ENCODE data around the gene LRCH1. TPM values are rescaled to one million over a fixed set of nuclear protein-coding genes. Genes with fewer than 3 reads are reported as not detected.

LRCH1 gene
- total and polyA plus RNA-seq, 4 experiments from 2014 or later: 1.2 to 19.1 (median 12.1) TPM

DNA sequence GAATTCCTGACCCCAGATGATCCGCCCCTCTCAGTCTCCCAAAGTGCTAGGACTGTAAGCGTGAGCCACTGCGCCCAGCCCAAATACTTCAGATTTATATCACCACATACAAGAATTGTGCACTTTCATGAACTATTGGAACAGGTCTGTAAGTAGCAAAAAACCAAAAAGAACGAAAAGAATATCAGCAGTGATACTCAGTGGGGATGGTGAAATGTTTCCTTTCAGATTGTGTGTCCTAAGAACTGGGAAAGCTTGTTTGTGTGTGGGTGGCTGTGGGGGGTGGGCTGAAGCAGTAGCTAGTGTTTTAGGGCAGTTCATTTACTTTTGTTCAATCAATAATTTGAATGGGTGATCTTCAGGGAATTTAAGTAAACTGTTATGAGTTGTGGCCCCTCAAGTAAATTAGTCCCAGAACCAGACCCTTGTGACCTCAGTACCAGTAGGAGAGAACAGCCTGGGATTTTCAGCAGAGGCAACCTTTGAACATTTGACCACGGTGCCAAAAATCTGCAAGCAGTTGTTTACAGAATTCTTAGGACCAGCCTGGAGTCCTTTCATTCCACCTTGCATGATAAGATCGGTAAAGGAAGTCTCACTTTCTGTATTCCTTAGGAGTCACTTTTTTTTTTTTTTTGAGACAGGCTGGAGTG, 106.6 kb downstream of the LRCH1 start:
- H3K9me3 ChIP-seq (ENCODE audit: control insufficient read depth in 1 of 2, low read length in 2 of 2): no peaks in the 10 kb centered on the region
- POLR2A ChIA-PET (ENCODE audit: partially characterized antibody): no interaction called here
- peaks cover 23% of the 10 kb centered on the region for H3K4me1 ChIP-seq (ENCODE audit: insufficient read depth, low read length)
- no peaks in the 10 kb centered on the region for H3K9me3 Mint-ChIP-seq
- H3K4me3 Mint-ChIP-seq: no peak overlapping the region
- peaks cover 21 to 35% (median 28%) of the 10 kb centered on the region in 4 donors for H3K4me1 Mint-ChIP-seq
- H3K27me3 ChIP-seq (ENCODE audit: insufficient read depth, low read length): no peaks in the 10 kb centered on the region
- H3K36me3 Mint-ChIP-seq: peaks cover 5 to 13% of the 10 kb centered on the region in 2 donors
- no peaks in the 10 kb centered on the region for H3K36me3 ChIP-seq (ENCODE audit: insufficient read depth, low read length)
- H3K27ac ChIP-seq (ENCODE audit: low read depth, low read length): no peak overlapping the region
- no peak for DNase-seq
- intact Hi-C loops (cut with micrococcal nuclease): no loop called here
- no peak overlapping the region for H3K27ac Mint-ChIP-seq
- no peak overlapping the region for H3K4me3 ChIP-seq (ENCODE audit: low read length in 2 of 2)
- CTCF ChIA-PET (ENCODE audit: partially characterized antibody): interaction anchor here (3.1 kb wide), 1 partner anchor 108 kb away, joined by 11 read pairs; no protein-coding TSS in a partner anchor
- H3K27me3 Mint-ChIP-seq: no peaks in the 10 kb centered on the region

DNA sequence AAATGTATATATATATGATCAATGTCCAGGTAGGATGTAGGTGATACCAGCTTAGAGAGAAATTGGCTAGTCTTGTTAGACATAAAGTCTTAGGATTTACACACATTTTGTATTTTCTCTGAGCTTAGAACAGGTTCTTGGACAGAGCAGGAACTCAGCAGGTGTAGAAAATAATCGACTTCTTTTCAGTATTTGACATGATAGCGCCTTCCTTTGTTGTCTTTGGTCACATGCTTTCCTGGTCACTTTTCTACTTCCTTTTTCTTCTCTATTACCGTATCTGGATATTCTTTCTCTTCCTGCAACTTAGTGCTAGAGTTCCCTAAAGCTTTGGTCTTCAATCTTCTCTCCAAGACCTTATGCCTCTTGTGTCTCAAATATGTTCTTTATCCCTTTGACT, 107.4 kb downstream of the LRCH1 start:
- H3K36me3 ChIP-seq (ENCODE audit: insufficient read depth, low read length): no peaks in the 10 kb centered on the region
- intact Hi-C loops (cut with micrococcal nuclease): no loop called here
- H3K27ac Mint-ChIP-seq: no peak overlapping the region
- H3K36me3 Mint-ChIP-seq: peaks cover 4 to 13% of the 10 kb centered on the region in 2 donors
- no peak overlapping the region for H3K27ac ChIP-seq (ENCODE audit: low read depth, low read length)
- no peak for DNase-seq
- no peak overlapping the region for H3K4me3 ChIP-seq (ENCODE audit: low read length in 2 of 2)
- POLR2A ChIA-PET (ENCODE audit: partially characterized antibody): no interaction called here
- H3K27me3 Mint-ChIP-seq: no peaks in the 10 kb centered on the region
- H3K4me1 Mint-ChIP-seq: peaks cover 21 to 39% (median 32%) of the 10 kb centered on the region in 4 donors
- H3K27me3 ChIP-seq (ENCODE audit: insufficient read depth, low read length): no peaks in the 10 kb centered on the region
- peaks cover 28% of the 10 kb centered on the region for H3K4me1 ChIP-seq (ENCODE audit: insufficient read depth, low read length)
- no peak overlapping the region for H3K4me3 Mint-ChIP-seq
- CTCF ChIA-PET (ENCODE audit: partially characterized antibody): interaction anchor here (3.1 kb wide), 1 partner anchor 109 kb away, joined by 11 read pairs; no protein-coding TSS in a partner anchor
- H3K9me3 ChIP-seq (ENCODE audit: control insufficient read depth in 1 of 2, low read length in 2 of 2): no peaks in the 10 kb centered on the region
- H3K9me3 Mint-ChIP-seq: no peaks in the 10 kb centered on the region

DNA sequence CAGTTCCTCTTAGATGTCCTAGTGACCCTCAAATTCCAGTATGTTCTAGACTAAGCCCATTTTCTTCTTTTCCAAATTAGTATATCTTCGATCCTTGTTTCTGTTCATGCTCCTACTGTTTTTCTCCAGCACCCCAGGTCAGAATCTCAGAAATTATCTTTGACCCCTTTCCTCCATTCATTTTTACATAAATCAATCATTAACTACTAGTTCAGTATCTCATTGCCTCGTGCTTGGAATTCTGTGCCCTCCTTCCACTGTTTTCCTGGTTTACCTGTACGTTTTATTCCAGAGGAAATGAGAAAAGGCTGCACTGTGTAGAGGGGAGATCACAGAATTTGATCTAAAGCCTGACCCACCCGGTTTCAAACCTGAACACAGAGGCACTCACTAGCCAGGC, 107.9 kb downstream of the LRCH1 start:
- POLR2A ChIA-PET (ENCODE audit: partially characterized antibody): no interaction called here
- H3K27me3 ChIP-seq (ENCODE audit: insufficient read depth, low read length): no peaks in the 10 kb centered on the region
- peaks cover 4 to 13% of the 10 kb centered on the region in 2 donors for H3K36me3 Mint-ChIP-seq
- H3K9me3 ChIP-seq (ENCODE audit: control insufficient read depth in 1 of 2, low read length in 2 of 2): no peaks in the 10 kb centered on the region
- H3K4me3 ChIP-seq (ENCODE audit: low read length in 2 of 2): no peak overlapping the region
- H3K27me3 Mint-ChIP-seq: no peaks in the 10 kb centered on the region
- intact Hi-C loops (cut with micrococcal nuclease): no loop called here
- no peak overlapping the region for H3K4me3 Mint-ChIP-seq
- H3K27ac ChIP-seq (ENCODE audit: low read depth, low read length): no peak overlapping the region
- DNase-seq: no peak
- no peaks in the 10 kb centered on the region for H3K9me3 Mint-ChIP-seq
- peaks cover 24 to 40% (median 34%) of the 10 kb centered on the region in 4 donors for H3K4me1 Mint-ChIP-seq
- no peaks in the 10 kb centered on the region for H3K36me3 ChIP-seq (ENCODE audit: insufficient read depth, low read length)
- no peak overlapping the region for H3K27ac Mint-ChIP-seq
- CTCF ChIA-PET (ENCODE audit: partially characterized antibody): interaction anchor here (3.1 kb wide), 1 partner anchor 109 kb away, joined by 11 read pairs; no protein-coding TSS in a partner anchor
- H3K4me1 ChIP-seq (ENCODE audit: insufficient read depth, low read length): peaks cover 28% of the 10 kb centered on the region

DNA sequence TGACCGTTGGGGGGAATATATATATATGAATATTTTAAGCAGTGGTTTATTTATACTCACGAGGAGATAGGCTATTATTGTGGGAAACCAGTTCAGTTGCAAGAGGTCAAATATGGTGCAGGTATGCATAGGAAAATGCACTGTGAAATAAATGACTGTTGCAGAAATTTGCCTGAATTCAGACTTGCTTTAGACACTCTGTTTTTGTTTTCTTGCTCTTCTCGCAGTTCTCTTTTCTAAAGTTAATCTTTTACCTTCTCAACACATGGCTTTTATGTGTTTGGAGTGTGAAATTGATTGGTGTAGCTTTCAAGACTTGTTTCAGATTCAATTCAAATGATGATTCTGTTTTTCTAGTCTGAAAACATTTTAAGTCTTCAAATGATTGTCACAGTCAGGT, 109.7 kb downstream of the LRCH1 start:
- H3K27ac ChIP-seq (ENCODE audit: low read depth, low read length): no peak overlapping the region
- H3K9me3 ChIP-seq (ENCODE audit: control insufficient read depth in 1 of 2, low read length in 2 of 2): no peaks in the 10 kb centered on the region
- Mint-ChIP-seq H3K9me3 (no peaks in the 10 kb centered on the region), H3K4me1 (peaks cover 29 to 57% (median 38%) of the 10 kb centered on the region in 4 donors), H3K36me3 (peaks cover 0 to 13% of the 10 kb centered on the region in 2 donors), H3K27me3 (no peaks in the 10 kb centered on the region), H3K4me3 (no peak overlapping the region), H3K27ac (peak overlapping the region in 2 of 7 donors; percentile 36 to 53)
- H3K27me3 ChIP-seq (ENCODE audit: insufficient read depth, low read length): no peaks in the 10 kb centered on the region
- ChIA-PET CTCF (ENCODE audit: partially characterized antibody) (interaction anchor here (3.1 kb wide), 1 partner anchor 111 kb away, joined by 11 read pairs; no protein-coding TSS in a partner anchor), POLR2A (ENCODE audit: partially characterized antibody) (no interaction called here)
- intact Hi-C loops (cut with micrococcal nuclease): no loop called here
- H3K4me3 ChIP-seq (ENCODE audit: low read length in 2 of 2): no peak overlapping the region
- no peak for DNase-seq
- H3K36me3 ChIP-seq (ENCODE audit: insufficient read depth, low read length): no peaks in the 10 kb centered on the region
- H3K4me1 ChIP-seq (ENCODE audit: insufficient read depth, low read length): peaks cover 38% of the 10 kb centered on the region

DNA sequence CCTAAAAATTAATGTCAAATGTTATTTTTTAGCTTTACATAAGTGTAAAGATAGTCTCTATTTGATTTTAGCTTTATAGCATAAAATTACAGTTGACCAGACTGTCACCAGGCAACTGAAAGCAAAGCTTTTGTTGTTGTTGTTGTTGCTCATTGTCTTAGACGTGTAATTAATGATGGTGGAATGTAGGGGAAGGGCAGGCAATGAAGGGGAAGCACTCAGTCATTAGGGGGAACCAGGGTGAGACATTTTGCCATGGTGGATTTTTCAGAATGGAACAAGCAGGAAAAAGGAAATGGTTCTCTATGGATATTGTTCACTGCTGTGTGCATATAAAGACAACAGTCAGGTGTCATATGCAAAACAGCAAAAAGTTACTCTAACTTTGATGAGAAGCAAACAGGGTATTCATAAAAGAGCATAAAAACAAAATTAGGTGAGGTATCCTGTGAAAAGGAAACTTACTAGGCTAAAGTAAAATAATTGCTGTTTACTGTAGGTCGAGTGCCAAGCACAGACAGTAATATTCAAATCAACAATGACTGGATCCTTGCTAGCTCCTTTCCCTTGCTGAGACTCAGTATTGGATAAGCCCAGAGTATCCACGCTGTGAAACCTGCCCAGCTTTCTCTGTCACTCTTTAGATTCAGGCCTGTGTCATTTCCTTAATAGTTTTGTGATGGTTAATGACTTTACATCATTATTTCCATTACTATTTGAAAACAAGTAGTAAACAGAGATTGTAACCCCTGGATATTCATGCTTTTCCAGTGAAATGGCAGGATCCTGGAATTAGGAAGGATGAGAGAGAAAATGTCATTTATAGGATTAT, 110.5 kb downstream of the LRCH1 start:
- POLR2A ChIA-PET (ENCODE audit: partially characterized antibody): no interaction called here
- Histone ChIP-seq H3K27me3 (ENCODE audit: insufficient read depth, low read length) (no peaks in the 10 kb centered on the region), H3K36me3 (ENCODE audit: insufficient read depth, low read length) (no peaks in the 10 kb centered on the region), H3K27ac (ENCODE audit: low read depth, low read length) (no peak overlapping the region), H3K4me3 (ENCODE audit: low read length in 2 of 2) (no peak overlapping the region), H3K4me1 (ENCODE audit: insufficient read depth, low read length) (peaks cover 43% of the 10 kb centered on the region), H3K9me3 (ENCODE audit: control insufficient read depth in 1 of 2, low read length in 2 of 2) (no peaks in the 10 kb centered on the region)
- Mint-ChIP-seq H3K36me3 (peaks cover 2 to 13% of the 10 kb centered on the region in 2 donors), H3K27ac (peak overlapping the region in 4 of 7 donors; percentile 3 to 50 (median 30)), H3K4me1 (peaks cover 36 to 64% (median 46%) of the 10 kb centered on the region in 4 donors), H3K9me3 (no peaks in the 10 kb centered on the region), H3K4me3 (no peak overlapping the region), H3K27me3 (no peaks in the 10 kb centered on the region)
- intact Hi-C loops (cut with micrococcal nuclease): no loop called here
- no peak for DNase-seq
- CTCF ChIA-PET (ENCODE audit: partially characterized antibody): no interaction called here

DNA sequence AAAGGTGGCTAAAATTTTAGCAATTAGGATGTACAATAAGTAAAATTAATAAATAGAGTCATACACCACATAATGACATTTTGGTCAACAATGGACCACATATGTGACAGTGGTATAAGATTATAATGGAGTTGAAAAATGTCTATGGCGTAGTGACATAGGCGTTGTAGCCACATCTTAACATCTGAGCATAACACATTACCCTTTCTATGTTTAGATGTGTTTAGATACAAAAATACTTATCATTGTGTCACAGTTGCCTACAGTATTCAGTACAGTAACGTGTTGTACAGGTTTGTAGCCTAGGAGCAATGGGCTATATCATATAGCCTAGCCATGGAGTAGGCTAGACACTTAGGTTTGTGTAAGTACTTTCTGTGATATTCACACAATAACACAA, 111.2 kb downstream of the LRCH1 start:
- ChIA-PET POLR2A (ENCODE audit: partially characterized antibody) (no interaction called here), CTCF (ENCODE audit: partially characterized antibody) (no interaction called here)
- no peaks in the 10 kb centered on the region for H3K9me3 Mint-ChIP-seq
- peaks cover 41 to 71% (median 52%) of the 10 kb centered on the region in 4 donors for H3K4me1 Mint-ChIP-seq
- H3K27ac Mint-ChIP-seq: peak overlapping the region in 2 of 7 donors; percentile 31 to 50
- Histone ChIP-seq H3K4me1 (ENCODE audit: insufficient read depth, low read length) (peaks cover 47% of the 10 kb centered on the region), H3K4me3 (ENCODE audit: low read length in 2 of 2) (no peak overlapping the region), H3K9me3 (ENCODE audit: control insufficient read depth in 1 of 2, low read length in 2 of 2) (no peaks in the 10 kb centered on the region), H3K27me3 (ENCODE audit: insufficient read depth, low read length) (no peaks in the 10 kb centered on the region), H3K36me3 (ENCODE audit: insufficient read depth, low read length) (no peaks in the 10 kb centered on the region), H3K27ac (ENCODE audit: low read depth, low read length) (no peak overlapping the region)
- H3K36me3 Mint-ChIP-seq: peaks cover 2 to 13% of the 10 kb centered on the region in 2 donors
- no peak for DNase-seq
- no peaks in the 10 kb centered on the region for H3K27me3 Mint-ChIP-seq
- intact Hi-C loops (cut with micrococcal nuclease): no loop called here
- H3K4me3 Mint-ChIP-seq: no peak overlapping the region

DNA sequence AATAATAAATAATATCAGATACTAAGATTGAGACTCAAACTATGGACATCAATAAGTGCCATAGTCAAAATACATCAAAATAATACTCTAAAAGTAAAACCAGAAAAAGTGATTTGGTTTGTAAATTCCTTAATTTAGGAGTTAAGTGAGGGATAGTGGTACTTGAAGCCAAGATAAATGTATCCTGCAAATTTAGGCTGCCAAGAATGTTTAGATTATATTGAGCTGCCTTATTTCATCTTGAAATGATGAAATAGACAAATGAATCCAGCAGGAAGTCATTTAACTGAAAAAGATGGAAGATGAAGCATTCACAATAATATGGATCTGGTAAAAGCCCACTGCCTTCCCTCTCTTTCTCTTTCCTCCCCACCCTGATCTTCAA, 112.3 kb downstream of the LRCH1 start:
- peaks cover 47% of the 10 kb centered on the region for H3K4me1 ChIP-seq (ENCODE audit: insufficient read depth, low read length)
- H3K36me3 ChIP-seq (ENCODE audit: insufficient read depth, low read length): no peaks in the 10 kb centered on the region
- H3K27ac ChIP-seq (ENCODE audit: low read depth, low read length): no peak overlapping the region
- Mint-ChIP-seq H3K27ac (peak overlapping the region in 6 of 7 donors; percentile 48 to 85 (median 66)), H3K27me3 (no peaks in the 10 kb centered on the region), H3K4me1 (peaks cover 41 to 73% (median 53%) of the 10 kb centered on the region in 4 donors), H3K4me3 (peak overlapping the region in 2 of 8 donors; percentile 40 to 49), H3K36me3 (peaks cover 2 to 16% of the 10 kb centered on the region in 2 donors), H3K9me3 (no peaks in the 10 kb centered on the region)
- CTCF ChIA-PET (ENCODE audit: partially characterized antibody): interaction anchor here (1.0 kb wide), 1 partner anchor 113 kb away, joined by 3 read pairs; no protein-coding TSS in a partner anchor
- no peaks in the 10 kb centered on the region for H3K9me3 ChIP-seq (ENCODE audit: control insufficient read depth in 1 of 2, low read length in 2 of 2)
- H3K27me3 ChIP-seq (ENCODE audit: insufficient read depth, low read length): no peaks in the 10 kb centered on the region
- H3K4me3 ChIP-seq (ENCODE audit: low read length in 2 of 2): no peak overlapping the region
- intact Hi-C loops (cut with micrococcal nuclease): loop anchor here (5.0 kb wide), 1 partner anchor 113 kb away; the partner anchor contains the start of gene LRCH1
- no peak for DNase-seq
- POLR2A ChIA-PET (ENCODE audit: partially characterized antibody): no interaction called here
